ENCODE measurements around the gene TNFAIP8.

TNFAIP8 gene

DNA sequence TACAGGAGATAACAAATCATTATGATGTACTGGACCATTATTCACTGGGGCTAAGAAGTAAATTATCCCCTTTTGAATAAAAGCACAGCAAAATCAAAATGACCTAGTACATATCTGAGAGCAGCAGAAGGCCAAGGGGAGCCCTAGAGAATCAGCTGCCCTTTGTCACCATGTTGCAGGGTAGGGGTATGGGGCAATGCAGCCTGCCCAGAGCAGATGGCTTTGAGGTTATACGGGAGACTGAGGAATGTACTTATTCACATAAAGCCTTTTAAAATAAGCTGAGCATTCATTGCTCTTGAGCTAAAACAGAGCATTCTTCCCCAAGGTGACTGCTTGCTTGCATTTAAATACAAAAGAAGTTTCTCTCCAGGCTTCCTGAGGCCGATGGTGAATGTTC is 2.6 kb upstream of the TNFAIP8 start:
- DNase-seq = no peak

DNA sequence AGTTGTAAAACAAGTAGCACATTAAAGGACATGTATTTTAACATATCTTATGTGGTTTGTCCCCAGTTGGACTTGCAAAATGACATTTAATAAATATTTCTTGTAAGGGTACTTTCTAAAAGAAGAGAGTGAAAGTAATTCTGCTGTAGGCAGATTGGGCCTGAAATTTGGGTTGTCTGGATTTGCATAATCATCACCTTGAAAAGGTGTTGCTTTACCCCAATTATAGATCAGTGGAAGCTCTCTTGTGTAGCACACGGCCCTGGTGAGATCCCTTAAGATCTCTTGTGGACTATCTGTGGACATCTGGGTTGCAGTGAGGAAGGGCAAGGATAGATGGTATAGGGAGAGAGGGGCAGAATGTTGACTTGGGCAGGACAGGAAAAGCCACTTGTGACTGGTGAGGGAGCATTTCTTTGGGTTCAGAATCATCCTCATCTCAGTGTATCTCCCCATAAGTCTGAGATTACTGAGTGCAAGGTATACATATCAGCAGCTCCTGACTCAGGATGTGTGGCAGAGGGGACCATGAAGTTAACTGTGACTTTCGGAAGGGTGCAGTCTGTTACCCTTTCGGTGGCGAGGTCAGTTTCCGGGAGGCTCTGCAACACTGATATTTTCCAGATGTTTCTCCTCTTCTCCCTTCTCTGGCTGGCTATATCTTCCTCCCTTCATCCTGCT is 2.0 kb upstream of the TNFAIP8 start:
- no peak for DNase-seq

DNA sequence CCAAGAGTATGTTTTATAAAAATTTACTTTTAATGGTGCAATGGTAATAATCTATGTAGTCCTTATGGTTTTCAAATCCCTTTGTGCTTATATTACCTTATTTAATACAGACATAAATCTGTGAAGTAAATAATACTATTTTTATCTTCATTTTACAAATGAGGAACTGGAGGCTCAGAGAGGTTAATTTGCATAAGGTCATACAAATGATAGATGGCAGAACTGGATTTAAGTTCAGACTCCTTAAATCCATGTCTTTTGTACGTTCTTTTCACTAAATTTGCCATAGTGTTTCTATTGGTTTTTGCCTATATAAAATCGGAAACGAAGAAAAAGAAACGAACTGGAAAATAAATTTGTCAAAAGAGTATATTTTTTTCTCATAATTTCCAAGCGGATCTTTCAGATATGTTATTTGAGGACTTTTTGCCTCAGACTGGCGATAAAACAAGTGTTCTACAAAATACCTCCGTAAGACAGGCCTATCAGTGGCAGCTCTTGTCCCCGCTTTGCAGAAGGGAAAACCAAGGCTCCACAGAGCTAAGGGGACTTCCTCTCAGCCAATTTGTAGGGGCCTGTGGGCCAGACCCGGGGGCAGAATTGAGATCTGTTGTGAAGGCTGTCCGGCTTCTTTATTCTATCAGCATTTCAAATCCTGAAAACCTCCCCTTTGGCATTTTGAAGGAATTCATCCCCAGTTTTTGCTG is 1.1 kb upstream of the TNFAIP8 start:
- DNase-seq = no peak

DNA sequence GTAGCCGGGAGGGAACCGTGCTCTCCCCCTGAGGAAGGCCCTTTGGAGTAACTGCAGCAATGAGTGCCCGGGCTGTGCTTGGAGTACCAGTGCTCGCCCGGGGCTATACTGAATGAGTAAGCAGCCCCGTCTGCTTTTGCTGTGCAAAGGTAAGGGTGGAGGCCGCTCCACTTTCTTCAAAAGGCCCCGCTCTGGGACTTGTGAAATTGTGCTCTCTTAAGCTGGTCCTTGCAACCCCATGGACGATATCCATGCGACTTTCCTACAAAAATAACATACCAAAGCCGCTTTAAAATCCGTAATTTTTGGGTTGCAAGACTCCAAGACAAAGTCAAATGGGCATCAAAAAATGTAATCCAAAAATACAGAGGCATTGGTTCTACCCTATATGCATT is 578 bp upstream of the TNFAIP8 start:
- no peak for DNase-seq

DNA sequence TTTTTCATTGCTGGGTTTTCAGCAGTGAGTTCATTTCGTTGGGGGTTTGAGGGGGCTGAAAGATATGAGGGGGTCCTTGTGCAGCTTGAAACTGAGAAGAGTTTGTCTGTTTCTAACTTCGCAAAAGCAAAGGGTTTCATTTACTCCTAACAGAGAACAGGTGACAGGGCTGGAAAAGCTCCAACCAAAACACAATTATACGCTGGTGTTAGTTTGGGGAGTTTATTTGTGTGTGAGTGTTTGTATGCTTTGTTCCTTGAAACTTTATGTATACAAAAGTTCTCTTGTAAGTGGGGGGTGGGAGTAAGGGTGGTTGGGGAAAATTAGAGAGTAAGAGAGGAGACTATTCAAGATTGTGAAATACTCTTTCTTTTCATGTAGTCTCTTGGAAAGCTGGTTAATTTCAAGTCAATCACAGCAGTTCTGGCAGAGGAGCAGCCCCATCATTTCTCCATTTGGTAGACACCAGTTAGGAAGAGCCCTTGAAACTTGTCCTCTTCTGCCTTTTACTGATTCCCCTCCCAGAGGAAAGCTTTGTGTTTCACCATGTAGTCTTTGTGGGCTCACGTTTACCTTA is 881 bp downstream of the TNFAIP8 start:
- DNase-seq = peak; percentile 26

DNA sequence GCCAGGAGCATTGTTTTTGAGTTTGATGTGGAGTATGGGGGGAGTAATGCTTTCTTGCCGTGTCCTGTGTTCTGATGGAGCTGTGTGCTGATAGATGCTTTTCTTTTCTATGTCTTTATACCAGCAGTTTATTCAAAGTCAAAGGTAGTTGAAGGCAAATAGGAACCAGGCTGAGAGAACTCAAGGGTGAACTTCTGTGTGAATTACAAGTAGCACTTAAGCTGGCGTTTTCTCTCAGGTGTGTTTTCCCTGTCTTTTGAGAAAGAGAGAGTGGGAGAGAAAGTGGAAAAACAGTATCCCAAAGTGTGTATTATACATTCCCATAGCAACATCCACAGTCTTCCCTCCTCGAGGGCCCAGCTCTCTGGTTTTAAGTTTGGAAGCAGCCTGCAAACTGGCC is 1.5 kb downstream of the TNFAIP8 start:
- DNase-seq = no peak

DNA sequence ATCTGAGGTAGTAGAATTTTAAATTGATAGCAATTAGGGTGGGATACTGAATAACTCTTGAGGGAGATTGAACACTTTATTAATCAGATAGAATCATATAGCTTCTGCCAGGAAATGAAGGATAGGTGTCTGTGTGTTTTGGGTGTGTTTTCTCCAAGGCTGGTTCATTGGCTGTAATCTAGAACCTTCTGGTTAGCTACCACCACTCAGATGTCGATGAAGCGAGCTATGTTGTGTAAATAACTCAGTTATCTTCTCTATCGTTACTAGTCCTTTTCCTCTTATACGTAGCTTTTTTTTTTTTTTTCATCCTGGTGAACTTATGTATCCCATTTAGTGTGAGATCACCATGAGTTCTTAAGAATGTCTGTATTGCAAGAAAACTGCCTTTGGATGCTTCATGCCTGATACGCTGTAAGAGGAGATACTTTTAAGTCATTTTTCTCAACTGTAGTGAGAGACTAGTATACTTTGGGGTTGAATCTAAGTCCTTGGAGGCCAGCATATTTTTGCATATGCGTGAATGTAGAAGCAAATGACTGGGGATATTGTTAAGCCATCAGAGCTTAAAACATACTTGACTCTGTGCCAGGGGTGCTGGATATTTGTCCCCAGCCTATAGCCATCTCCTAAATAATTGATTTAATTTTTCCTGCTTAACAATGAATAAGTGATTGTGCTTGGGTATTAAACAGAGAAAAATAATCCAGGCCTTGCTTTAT is 2.1 kb downstream of the TNFAIP8 start:
- no peak for DNase-seq

DNA sequence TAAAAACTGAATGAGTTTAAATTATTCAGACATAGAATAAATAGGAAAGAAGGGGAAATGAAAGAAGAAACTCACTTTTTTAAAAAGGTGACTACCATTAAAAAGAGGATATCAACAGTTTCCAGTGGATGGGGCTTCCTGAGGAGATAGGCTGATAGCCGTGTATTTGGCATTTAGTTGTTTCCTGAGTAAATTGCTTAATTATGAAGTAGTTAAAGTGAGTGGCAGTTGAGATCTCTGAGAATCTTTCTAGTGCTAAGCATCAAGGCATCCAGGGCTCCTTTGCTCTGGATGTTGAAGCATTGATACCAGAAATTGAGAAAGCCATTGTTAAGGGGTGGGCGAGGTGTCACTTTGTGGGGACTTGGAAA is 2.7 kb downstream of the TNFAIP8 start:
- DNase-seq = no peak

DNA sequence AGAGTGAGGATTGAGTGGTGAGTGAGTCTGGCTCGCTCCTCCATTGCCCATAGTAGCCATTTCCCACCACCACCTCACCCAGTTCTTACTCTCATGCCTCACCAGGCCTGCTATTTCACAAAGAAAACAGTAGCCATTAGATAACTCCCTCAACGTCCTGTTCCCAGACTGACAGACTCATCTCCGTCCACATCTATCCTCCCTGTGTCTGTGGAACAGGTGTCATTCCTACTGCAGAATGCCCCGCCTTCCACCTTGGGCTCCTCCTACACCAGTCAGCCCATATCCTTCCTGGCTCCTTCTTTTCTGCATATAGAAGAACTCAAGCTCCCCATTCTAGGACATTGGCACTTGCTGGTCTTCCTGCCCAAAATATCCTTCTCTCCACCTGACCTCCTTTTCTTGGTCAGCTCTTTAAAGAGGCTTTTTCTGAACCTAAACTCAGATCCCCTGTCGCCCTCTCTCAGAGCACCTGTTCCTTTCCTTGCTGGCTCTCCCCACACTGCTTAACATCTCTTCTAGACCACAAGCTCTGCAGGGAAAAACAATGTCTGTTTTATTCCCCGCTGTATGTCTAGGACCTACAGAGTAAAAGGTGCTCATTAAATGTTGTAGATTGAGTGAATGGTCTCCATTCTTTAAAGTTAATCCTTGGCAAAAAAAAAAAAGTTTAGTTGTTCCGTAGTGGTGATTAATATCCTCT is 3.2 kb downstream of the TNFAIP8 start:
- DNase-seq = no peak

DNA sequence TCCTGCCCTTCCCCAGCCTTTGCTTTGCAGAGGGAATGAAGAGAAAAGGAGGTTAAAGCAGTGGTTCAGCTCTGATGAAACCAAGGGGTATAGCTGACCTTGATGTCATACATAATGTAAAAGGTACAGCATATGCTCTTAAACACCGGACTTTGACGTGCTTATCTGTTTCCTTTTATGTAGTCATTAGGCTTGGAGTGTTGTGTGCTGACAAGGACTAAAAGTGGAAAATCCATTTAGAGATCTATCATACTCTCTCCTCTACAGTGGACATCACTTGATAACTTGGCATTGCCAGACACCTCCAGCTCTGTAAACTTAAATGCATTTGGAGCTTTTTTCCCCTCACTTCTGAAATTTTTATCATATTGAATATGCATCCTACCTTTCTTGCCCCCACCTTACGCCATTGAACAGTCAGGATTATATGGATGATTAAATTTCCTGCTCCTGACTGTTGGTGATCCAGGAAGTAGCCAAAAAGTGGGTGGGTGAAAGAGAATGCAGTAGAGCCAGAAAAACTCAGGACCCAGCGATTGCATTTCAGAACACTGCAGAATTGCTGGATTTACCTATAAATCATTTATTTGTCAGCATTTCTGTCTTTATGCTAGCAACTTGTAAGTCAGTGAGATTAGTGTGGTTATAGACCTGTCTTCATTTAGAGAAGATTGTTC is 4.1 kb downstream of the TNFAIP8 start:
- no peak for DNase-seq

DNA sequence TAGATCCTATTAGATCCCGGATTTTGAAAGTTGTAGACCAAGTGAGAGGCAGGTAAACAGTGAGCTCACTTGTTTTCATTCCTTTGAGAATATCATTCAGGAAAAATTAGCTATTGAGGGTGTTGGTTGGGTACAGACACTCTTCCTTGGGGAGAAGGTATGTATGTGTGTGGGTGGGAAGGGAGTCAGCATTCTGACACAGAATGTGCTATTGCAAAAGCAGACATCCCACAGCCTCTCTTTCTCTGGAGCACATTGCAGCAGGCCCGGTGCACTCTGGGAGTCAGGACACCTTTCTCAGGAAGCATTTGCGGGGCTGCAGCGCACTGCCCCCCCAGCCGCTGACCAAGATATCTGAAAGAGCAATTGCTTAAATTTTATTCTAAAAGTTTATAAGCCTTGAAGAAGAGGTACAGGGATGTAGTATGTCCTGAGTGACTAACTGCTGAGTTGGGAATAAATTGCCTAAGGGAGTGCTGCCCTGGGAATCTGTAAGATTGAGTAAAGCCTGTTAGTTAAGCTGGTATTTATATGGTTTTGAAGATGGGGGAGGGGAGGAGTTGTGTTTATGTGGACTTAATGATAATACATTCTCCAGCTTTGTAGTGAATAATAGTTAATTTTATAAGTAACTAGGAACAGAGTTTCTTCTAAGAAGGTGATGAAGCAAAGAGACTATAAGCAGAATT is 5.2 kb downstream of the TNFAIP8 start:
- no peak for DNase-seq

DNA sequence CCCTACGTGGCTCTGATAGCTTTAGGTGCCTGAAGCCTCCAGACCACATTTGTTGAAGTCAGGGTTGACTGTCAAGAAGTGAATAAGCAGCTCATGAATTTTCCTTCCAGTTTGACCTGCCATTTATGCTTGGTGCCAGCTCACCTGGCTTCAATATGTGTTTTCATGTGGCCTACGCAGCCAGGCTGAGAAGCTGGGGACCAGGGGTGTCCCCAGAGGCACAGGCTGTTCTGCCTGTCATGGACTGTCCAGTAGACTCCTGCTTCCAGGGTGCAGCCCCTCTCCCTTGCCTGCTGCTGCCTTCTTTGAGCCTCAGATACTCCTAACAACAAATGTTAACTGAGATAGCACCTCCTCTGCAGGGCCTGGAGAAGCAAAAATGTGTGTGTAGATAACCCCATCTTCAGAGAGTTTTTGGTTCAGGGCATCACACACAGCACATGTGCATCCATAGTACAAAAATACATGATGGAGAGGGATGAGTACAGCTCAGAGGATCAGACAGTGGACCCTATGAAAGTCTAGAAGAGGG is 5.8 kb downstream of the TNFAIP8 start:
- no peak for DNase-seq

DNA sequence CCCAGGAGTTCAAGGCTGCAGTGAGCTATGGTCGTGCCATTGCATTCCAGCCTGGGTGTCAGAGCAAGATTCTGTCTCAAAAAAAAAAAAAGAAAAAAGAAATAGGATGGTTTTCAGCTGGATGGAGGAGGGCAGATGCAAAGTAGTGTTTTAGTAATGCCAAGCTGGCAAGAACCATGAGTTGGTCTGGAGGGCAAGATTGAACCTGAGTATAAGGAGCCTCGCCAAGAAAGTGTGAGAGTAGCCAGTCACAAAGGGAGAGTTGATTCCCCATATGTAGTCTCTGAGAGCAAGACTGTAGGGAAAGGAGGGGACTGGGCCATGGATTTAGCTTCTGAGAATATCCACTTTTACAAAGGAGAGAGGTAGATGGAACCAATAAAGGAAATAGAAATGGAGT is 6.9 kb downstream of the TNFAIP8 start:
- no peak for DNase-seq

DNA sequence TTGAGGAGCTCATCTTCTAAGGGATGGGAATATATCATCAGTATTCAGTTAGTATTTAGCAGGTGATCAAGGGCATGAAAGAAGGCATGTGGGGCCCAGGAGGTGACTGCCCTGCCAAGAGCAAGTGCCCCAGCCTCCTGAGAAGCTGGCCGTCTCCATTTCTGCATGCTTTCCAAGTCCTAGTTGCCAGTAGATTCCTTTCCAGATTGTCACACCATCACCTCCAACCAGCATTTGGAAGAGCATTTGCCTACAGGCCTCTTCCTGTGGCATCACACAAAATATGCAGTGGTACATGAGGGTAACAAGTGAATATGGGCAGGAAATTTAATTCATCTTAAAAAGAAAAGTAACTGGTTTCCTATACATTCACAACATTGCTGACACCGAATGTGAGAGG is 7.5 kb downstream of the TNFAIP8 start:
- DNase-seq = no peak

DNA sequence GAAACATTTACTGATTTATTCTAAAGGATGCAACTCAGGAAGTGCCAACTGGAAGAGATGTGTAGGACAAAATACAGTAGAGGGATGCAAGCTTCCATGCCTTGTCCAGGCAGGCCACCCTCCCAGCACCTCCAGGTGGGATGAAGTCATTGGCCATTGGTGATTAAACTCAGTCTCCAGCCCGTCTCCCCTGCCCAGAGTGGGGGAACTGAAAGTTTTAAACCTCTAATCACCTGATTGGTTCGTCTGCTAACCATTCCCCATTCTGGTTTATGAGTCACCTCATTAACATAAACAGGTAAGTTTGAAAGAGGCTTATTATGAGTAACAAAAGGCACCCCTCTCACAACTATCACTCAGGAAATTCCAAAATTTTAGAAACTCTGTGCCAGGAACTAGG is 8.1 kb downstream of the TNFAIP8 start:
- DNase-seq = no peak

DNA sequence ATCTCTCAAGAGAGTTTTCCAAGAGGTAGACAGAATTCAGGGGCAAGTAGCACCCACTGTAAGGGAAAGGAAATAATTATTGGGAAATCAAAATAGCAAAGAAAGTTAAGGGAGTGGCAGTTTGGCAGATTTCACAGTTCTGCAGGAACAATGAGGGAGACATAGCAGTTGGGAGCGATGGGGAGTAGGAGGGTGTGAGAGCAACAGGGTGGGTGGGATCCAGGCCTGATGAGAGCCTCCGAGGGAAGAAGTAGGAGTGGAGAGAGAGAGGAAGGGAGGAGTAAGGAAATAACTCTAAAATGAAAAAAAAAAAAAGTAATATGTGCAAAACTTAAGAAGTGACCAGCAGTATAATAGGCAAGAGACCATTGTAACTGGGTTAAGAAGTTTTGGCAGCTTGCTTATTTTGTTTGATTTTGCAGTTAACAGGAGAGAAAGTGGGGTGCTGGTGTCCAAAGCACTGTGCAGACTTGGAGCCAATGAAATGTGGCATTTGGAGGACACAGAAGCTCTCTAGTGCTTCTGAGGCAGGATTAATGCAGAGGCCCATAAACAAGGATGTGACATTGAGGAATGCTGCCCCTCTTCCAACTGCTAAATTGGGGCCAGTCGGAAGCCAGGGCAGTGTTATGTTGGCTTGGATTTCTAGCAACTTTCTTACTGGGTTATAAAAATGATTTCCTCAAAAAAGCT is 10.2 kb downstream of the TNFAIP8 start:
- DNase-seq = no peak

DNA sequence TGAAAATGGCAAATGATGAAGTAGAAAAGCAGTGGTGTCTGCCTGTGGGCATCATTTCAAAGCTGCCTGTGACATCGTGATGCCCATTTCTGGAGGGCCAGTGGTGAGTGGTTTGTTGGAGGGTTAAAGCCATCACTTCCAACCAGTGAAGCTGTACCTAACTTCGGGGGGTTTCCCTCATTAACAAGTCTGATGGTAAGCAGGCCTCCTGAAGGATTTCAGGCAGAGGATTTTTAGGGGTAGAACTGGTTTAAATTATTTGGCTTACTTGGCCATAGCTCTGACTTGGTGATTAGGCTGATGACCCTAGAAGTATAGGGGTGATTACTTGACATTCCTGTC is 10.7 kb downstream of the TNFAIP8 start:
- no peak for DNase-seq

DNA sequence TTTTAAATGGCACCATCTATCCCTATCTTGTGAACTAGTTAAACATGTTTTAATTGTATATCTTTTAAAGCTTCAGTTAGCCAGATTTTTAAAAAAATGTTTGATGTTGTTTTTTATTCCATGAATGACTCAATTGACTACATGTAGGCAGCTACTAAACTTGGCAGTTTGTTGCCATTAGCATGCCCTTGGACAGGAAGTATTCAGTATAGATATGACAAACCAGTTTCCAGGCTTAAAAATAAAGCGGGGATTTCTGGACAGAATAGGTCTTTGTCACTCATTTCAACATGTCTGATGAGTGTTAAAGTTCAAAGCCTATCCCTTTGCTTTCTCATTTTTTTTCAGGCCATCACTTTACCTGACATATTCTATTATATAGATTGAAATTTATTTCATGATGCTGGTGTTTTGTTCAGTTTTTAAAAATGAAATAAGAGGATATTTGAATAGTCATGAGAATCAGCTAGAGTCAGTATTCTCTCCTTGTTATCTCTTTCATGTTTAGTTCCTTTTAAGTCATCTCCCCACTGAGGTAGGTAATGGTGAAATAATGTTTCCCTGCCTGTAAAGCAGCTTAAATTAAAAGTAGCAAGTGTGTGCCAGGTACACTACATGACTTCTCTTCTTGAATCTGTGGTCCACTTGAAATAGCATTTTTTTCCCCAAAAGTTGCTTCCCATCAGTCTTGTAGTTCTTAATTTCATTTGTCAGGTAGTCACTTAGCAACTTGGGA is 11.9 kb downstream of the TNFAIP8 start:
- DNase-seq = no peak

DNA sequence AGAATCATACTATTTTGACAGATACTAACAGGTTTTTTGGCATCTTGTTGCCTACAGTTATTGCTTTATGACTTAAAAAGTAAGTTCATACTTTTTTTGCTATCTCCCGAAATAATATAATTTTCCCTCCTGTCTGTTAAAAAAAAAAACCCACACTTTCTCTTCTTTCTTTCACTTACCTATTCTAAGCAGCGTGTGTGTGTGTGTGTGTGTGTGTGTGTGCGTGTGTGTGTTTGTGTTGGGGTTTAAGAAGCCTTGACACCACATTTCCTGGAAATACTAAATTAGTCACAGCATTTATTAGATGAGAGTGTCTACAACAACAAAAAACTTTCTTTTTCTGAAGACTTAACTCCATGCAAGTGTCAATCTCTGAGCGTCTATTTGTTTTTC is 12.4 kb downstream of the TNFAIP8 start:
- DNase-seq = no peak

DNA sequence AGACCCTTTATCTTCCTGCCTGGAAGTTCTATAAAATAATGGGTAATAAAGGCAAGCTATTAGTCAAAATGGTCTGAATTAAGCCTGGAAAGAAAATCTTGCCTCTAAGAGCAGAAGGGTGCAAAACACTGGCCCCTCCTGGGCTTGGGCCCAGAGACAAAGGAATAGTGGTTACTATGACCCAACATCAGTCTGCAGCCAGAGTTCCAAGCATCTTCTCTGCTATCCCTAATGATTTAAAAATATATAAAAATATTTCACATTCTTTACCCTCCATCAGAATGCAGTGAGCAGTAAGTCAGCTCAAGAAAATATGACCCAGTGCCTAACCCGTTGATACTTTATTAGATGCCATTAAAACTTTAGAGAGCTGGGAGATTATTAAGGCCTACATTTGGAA is 14.7 kb downstream of the TNFAIP8 start:
- no peak for DNase-seq

DNA sequence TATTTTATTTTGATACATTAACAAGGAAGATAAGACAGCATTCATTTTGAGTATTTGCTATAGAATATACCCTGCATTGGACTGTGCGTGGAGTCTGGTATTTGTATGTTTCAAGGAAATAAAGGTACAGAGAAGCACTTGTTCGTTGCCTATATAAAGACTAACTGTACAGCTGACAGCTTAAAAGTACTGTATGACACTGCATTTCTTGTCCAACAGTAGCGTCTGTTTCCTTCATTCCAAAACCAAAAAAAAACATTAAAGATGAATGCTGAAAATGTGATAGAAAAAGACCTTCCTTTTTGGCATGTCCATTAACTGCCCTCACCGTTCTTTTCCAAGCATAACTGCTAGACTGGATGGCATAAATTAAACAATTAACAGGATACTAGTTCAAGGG is 15.3 kb downstream of the TNFAIP8 start:
- no peak for DNase-seq
